HepG2 (cell line): Measurements from ENCODE around the gene TET2. TPM values are rescaled to one million over a fixed set of nuclear protein-coding genes. Genes with fewer than 3 reads are reported as not detected.

Experiments used
- ATAC-seq: fragments of 200-7000 bp; cut with Tn5 transposase; 3 replicates; pipeline ENCODE4 v1.9.1; 2020; ENCODE audit warnings: mild to moderate bottlenecking, moderate library complexity
- BruUV-seq: library from RNA; stranded (reverse); fragments of 400-500 nt; replicated peaks from 2 replicates; lab custom pipeline; 2021; lab: Mats Ljungman, UMichigan
- CTCF ChIA-PET: fragments of 300-600 bp; formaldehyde crosslinking; extraction: SDS; loops from one replicate; lab custom pipeline; 2021; ENCODE audit warnings: low total read pairs, inconsistent platforms, low intra/inter-chr PET ratio; lab: Yijun Ruan, JAX
- POLR2A ChIA-PET: fragments of 350-600 bp; sonication (Branson Sonifier 250); formaldehyde crosslinking; loops from one replicate; lab custom pipeline; 2020; ENCODE audit warnings: antibody characterized with exemption, inconsistent platforms; lab: Yijun Ruan, JAX
- DNase-seq: peaks from one replicate; pipeline ENCODE4 v3.0.0-alpha.2; 2015; ENCODE audit warnings: low spot score
- FAIRE-seq: peaks from 3 replicates; lab custom pipeline; 2011; peaks lifted over from hg19 to GRCh38; lab: Jason Lieb, UNC
- H2AFZ ChIP-seq: one replicate; pipeline ENCODE4 v1.6.1; 2011; ENCODE audit warnings: low read length, inconsistent platforms
- H3K27ac ChIP-seq: fragments of 300-600 bp; 3 replicates; pipeline ENCODE4 v1.8.0; 2011; ENCODE audit warnings: mixed run types, mild to moderate bottlenecking, mixed read lengths, low read length, inconsistent platforms; ENCODE audit not compliant: insufficient read depth; ENCODE audit errors: extremely low read length
- H3K27me3 ChIP-seq, 2 experiments: fragments of 200-600 bp in 1 of 2; 2 replicates in 1 of 2; 3 replicates in 1 of 2; pipeline versions ENCODE4 v1.6.0 to v1.8.0; 2011; ENCODE audit warnings: low read length in 2 of 2, mild to moderate bottlenecking in 2 of 2, moderate library complexity in 2 of 2, inconsistent platforms in 1 of 2; ENCODE audit not compliant: insufficient read depth in 2 of 2, control insufficient read depth in 1 of 2
- H3K36me3 ChIP-seq, 2 experiments: fragments of 200-600 bp in 1 of 2; replicated peaks in 1 of 2; 2 replicates in 1 of 2; 3 replicates in 1 of 2; pipeline versions ENCODE4 v1.5.1 to v1.8.0; 2011; ENCODE audit warnings: low read length in 2 of 2, inconsistent platforms in 1 of 2; ENCODE audit not compliant: insufficient read depth in 2 of 2, control insufficient read depth in 1 of 2
- H3K4me1 ChIP-seq: 2 replicates; pipeline ENCODE4 v1.5.1; 2012; ENCODE audit warnings: low read length, inconsistent platforms; ENCODE audit not compliant: insufficient read depth
- H3K4me2 ChIP-seq: 2 replicates; pipeline ENCODE4 v1.6.0; 2011; ENCODE audit warnings: low read depth, low read length, inconsistent platforms
- H3K4me3 ChIP-seq, 3 experiments: fragments of 200-600 bp in 1 of 3; sonication (generic), shearing (Covaris generic) in 1 of 3; replicated peaks in 1 of 3; 2 replicates each; pipeline ENCODE4 v1.5.1; 2011 to 2016; ENCODE audit warnings: low read length in 3 of 3, inconsistent platforms in 2 of 3, low read depth in 2 of 3, mild to moderate bottlenecking in 2 of 3, control low read depth in 1 of 3, mixed read lengths in 1 of 3; ENCODE audit not compliant: insufficient read depth in 1 of 3
- H3K79me2 ChIP-seq: one replicate; pipeline ENCODE4 v1.6.1; 2011; ENCODE audit warnings: low read length, inconsistent platforms; ENCODE audit not compliant: insufficient read depth
- H3K9ac ChIP-seq: 2 replicates; pipeline ENCODE4 v1.6.0; 2011; ENCODE audit warnings: mild to moderate bottlenecking, low read depth, low read length, inconsistent platforms; ENCODE audit not compliant: insufficient read depth
- H3K9me3 ChIP-seq: 2 replicates; pipeline ENCODE4 v1.5.1; 2012; ENCODE audit warnings: mild to moderate bottlenecking, low read length
- H4K20me1 ChIP-seq: 2 replicates; pipeline ENCODE4 v1.6.0; 2011; ENCODE audit warnings: inconsistent platforms, mild to moderate bottlenecking, low read length, moderate library complexity; ENCODE audit not compliant: insufficient read depth
- AHR ChIP-seq: IDR thresholded peaks from 2 replicates; pipeline ENCODE4 v1.6.1; 2018; ENCODE audit warnings: missing genetic modification reagents, missing compliant biosample characterization
- CHD2 ChIP-seq: IDR thresholded peaks from 2 replicates; pipeline ENCODE4 v1.6.1; 2011; ENCODE audit warnings: low read depth, low read length, improper control_type of control experiment
- DNMT1 ChIP-seq: sonication (generic); formaldehyde crosslinking; IDR thresholded peaks from 2 replicates; pipeline ENCODE4 v1.5.1; 2020; ENCODE audit warnings: mild to moderate bottlenecking, missing genetic modification reagents
- FIP1L1 ChIP-seq: fragments of 200-400 bp; formaldehyde crosslinking; IDR thresholded peaks from 2 replicates; pipeline ENCODE4 v1.6.1; 2018; ENCODE audit warnings: low read depth, mild to moderate bottlenecking, low read length, moderate library complexity, borderline replicate concordance; ENCODE audit not compliant: insufficient read depth
- FOXP1 ChIP-seq, 2 experiments: fragments of 450-650 bp in 1 of 2; IDR thresholded peaks; 2 replicates each; pipeline ENCODE4 v1.6.1; 2017 to 2018; ENCODE audit warnings: antibody characterized with exemption in 1 of 2
- JDP2 ChIP-seq: sonication (generic); formaldehyde crosslinking; IDR thresholded peaks from 2 replicates; pipeline ENCODE4 v1.8.1; 2022; ENCODE audit warnings: missing genetic modification reagents, borderline replicate concordance
- MED13 ChIP-seq: sonication (generic); formaldehyde crosslinking; IDR thresholded peaks from 2 replicates; pipeline ENCODE4 v1.5.0; 2020; ENCODE audit warnings: missing genetic modification reagents
- MIXL1 ChIP-seq: IDR thresholded peaks from 2 replicates; pipeline ENCODE4 v1.6.1; 2016
- NCOA1 ChIP-seq: sonication (generic); formaldehyde crosslinking; IDR thresholded peaks from 2 replicates; pipeline ENCODE4 v1.9.0; 2021; ENCODE audit warnings: missing genetic modification reagents
- NONO ChIP-seq, 2 experiments: fragments of 450-650 bp in 1 of 2; sonication (generic) in 1 of 2; formaldehyde crosslinking in 1 of 2; IDR thresholded peaks in 1 of 2; conservative IDR thresholded peaks in 1 of 2; 2 replicates each; pipeline versions ENCODE4 v1.6.1 to v1.8.0; 2017 to 2022; ENCODE audit warnings: mild to moderate bottlenecking in 1 of 2, missing genetic modification reagents in 1 of 2, moderate library complexity in 1 of 2
- PHB2 ChIP-seq: fragments of 450-650 bp; IDR thresholded peaks from 2 replicates; pipeline ENCODE4 v1.6.1; 2018; ENCODE audit not compliant: partially characterized antibody
- RBFOX2 ChIP-seq: fragments of 200-400 bp; formaldehyde crosslinking; IDR thresholded peaks from 2 replicates; pipeline ENCODE4 v1.6.1; 2017; ENCODE audit warnings: low read depth, mild to moderate bottlenecking, low read length
- SRF ChIP-seq: IDR thresholded peaks from 2 replicates; pipeline ENCODE4 v1.6.1; 2011; ENCODE audit warnings: mild to moderate bottlenecking, low read depth, low read length, moderate library complexity
- TBX2 ChIP-seq: sonication (generic); formaldehyde crosslinking; IDR thresholded peaks from 2 replicates; pipeline ENCODE4 v1.5.0; 2020; ENCODE audit warnings: missing genetic modification reagents, mild to moderate bottlenecking, borderline replicate concordance
- ZBTB21 ChIP-seq: sonication (generic); formaldehyde crosslinking; IDR thresholded peaks from 2 replicates; pipeline ENCODE4 v1.4.0; 2020; ENCODE audit warnings: missing genetic modification reagents
- ZFYVE20 ChIP-seq: sonication (generic); formaldehyde crosslinking; IDR thresholded peaks from 2 replicates; pipeline ENCODE4 v1.8.0; 2023; ENCODE audit warnings: low read depth, mild to moderate bottlenecking, moderate library complexity, missing genetic modification reagents, borderline replicate concordance
- ZNF720 ChIP-seq: sonication (generic); formaldehyde crosslinking; IDR thresholded peaks from 2 replicates; pipeline ENCODE4 v1.4.0; 2020; ENCODE audit warnings: missing genetic modification reagents
- ZNF766 ChIP-seq: sonication (generic); formaldehyde crosslinking; IDR thresholded peaks from 2 replicates; pipeline ENCODE4 v1.5.0; 2020; ENCODE audit warnings: missing genetic modification reagents, borderline replicate concordance
- WGBS: methylation state at CpG from one replicate; pipeline ENCODE4 v1.1.6; 2017; ENCODE audit warnings: low lambda C conversion rate; 5-methylcytosine and 5-hydroxymethylcytosine counted together
- in situ Hi-C: cut with HindIII; loops from 2 replicates; pipeline ENCODE4 v1.10.0; 2017; ENCODE audit warnings: low pct_unique_long_range_greater_than_20kb; ENCODE audit not compliant: extremely low pct_ligation_motif_present
- intact Hi-C: fragments of 100-400 bp; cut with micrococcal nuclease; formaldehyde crosslinking; loops from one replicate; pipeline ENCODE4 v1.10.0; 2022; ENCODE audit not compliant: unreplicated experiment
- polyA plus RNA-seq, 8 experiments: library from polyadenylated mRNA; depleted of rRNA in 3 of 8; stranded (reverse) in 7 of 8; unstranded in 1 of 8; fragments of >200 nt; fragmentation: Illumina TruSeq in 4 of 8; extraction: Trizol in 4 of 8; gene quantifications; 2 replicates each; pipeline versions ENCODE4 v1.2.1 to v1.2.3, GENCODE V29; 2011 to 2016; ENCODE audit warnings: low read depth in 4 of 8, missing spikeins in 1 of 8, mixed read lengths in 1 of 8; ENCODE audit not compliant: insufficient read depth in 1 of 8
- total RNA-seq, 5 experiments: library from RNA; depleted of rRNA; stranded (reverse); fragments of >200 nt; fragmentation: Illumina TruSeq; extraction: Trizol; gene quantifications; 2 replicates each; pipeline ENCODE4 v1.2.3, GENCODE V29; 2016; ENCODE audit warnings: low read depth in 1 of 5
- TF ChIP-seq, protein P1 (sequence below): sonication (generic); formaldehyde crosslinking; IDR thresholded peaks from 2 replicates; pipeline ENCODE4 v1.4.0; 2020; ENCODE audit warnings: missing genetic modification reagents
- TF ChIP-seq, protein P2 (sequence below): sonication (generic); formaldehyde crosslinking; IDR thresholded peaks from 2 replicates; pipeline ENCODE4 v1.8.1; 2022; ENCODE audit warnings: mild to moderate bottlenecking, missing genetic modification reagents
- TF ChIP-seq, protein P3 (sequence below): sonication (generic); formaldehyde crosslinking; IDR thresholded peaks from 2 replicates; pipeline ENCODE4 v1.5.1; 2020; ENCODE audit warnings: mild to moderate bottlenecking, missing genetic modification reagents, moderate library complexity

Gene TET2
- total and polyA plus RNA-seq, 2 of the 13 experiments (the other 11 are each of a cell fraction or from before 2014, with no cell fraction given), result 4.7 to 4.8 TPM

DNA sequence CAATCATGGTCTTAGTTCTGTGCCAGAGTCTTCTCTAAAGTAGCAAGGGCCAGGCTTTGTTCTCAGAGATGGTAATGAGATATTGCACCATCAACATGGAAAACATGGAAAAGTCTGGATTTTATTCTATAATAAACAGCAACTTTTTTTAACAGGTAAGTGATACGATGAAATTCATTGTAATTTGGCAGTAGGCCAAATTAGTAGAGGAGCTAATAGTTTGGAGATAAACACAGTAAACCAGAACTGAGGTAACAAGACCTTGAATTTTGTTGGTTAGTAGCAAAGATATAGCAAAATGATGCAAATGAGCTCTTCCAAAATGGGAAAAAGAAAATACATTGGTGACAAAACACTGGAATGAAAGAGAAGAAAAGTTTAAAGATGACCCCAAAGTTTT, 126.6 kb downstream of the TET2 start (continued):
- TF ChIP-seq TBX2 (CRISPR knock-in tag), result no peak

DNA sequence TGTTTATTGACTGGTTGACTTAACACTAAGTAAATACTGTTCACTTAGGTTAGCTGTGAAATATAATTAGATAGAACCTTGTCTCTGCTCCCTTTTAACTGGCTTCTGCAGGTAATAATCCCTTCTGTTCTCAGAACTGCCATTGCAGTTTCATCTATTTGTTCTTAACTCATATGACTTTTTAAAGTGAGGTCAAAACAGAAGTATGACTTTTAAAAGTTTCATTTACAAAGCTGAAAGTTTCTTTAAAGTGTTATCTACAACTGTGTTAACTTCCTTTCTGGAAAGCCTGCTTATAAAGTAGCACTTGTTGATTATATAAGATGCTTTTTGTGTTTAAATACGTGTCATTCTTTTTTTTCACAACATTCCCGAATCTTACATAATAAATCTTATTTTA, 127.4 kb downstream of the TET2 start:
- in situ Hi-C loops (no loop called here), intact Hi-C loops (no loop called here)
- H3K9ac ChIP-seq, result no peak overlapping the region
- peaks cover 8 to 40% of the 10 kb centered on the region in 2 experiments; a peak in 4 of 5 replicates for H3K36me3 ChIP-seq
- H3K9me3 ChIP-seq, result no peaks in the 10 kb centered on the region
- TF ChIP-seq PHB2 (no peak), FOXP1 (IDR thresholded peaks at IDR 0.05) (no peak), FOXP1 (CRISPR knock-in tag; IDR thresholded peaks at IDR 0.05) (no peak), ZBTB21 (CRISPR knock-in tag) (no peak), CHD2 (no peak), RBFOX2 (no peak), ZNF720 (CRISPR knock-in tag) (no peak), AHR (CRISPR knock-in tag) (no peak), DNMT1 (no peak), JDP2 (CRISPR knock-in tag) (no peak), MED13 (CRISPR knock-in tag) (no peak), FIP1L1 (no peak), ZNF766 (CRISPR knock-in tag) (no peak), NONO (IDR thresholded peaks at IDR 0.05) (no peak), NONO (CRISPR knock-in tag; conservative IDR thresholded peaks at IDR 0.05) (no peak), MIXL1 (no peak), NCOA1 (no peak), ZFYVE20 (no peak), SRF (no peak)
- TF ChIP-seq, protein P1, sequence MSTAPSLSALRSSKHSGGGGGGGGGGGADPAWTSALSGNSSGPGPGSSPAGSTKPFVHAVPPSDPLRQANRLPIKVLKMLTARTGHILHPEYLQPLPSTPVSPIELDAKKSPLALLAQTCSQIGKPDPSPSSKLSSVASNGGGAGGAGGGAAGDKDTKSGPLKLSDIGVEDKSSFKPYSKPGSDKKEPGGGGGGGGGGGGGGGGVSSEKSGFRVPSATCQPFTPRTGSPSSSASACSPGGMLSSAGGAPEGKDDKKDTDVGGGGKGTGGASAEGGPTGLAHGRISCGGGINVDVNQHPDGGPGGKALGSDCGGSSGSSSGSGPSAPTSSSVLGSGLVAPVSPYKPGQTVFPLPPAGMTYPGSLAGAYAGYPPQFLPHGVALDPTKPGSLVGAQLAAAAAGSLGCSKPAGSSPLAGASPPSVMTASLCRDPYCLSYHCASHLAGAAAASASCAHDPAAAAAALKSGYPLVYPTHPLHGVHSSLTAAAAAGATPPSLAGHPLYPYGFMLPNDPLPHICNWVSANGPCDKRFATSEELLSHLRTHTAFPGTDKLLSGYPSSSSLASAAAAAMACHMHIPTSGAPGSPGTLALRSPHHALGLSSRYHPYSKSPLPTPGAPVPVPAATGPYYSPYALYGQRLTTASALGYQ (CRISPR knock-in tag), result no peak
- TF ChIP-seq, protein P2, sequence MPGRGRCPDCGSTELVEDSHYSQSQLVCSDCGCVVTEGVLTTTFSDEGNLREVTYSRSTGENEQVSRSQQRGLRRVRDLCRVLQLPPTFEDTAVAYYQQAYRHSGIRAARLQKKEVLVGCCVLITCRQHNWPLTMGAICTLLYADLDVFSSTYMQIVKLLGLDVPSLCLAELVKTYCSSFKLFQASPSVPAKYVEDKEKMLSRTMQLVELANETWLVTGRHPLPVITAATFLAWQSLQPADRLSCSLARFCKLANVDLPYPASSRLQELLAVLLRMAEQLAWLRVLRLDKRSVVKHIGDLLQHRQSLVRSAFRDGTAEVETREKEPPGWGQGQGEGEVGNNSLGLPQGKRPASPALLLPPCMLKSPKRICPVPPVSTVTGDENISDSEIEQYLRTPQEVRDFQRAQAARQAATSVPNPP (CRISPR knock-in tag), result no peak
- TF ChIP-seq, protein P3, sequence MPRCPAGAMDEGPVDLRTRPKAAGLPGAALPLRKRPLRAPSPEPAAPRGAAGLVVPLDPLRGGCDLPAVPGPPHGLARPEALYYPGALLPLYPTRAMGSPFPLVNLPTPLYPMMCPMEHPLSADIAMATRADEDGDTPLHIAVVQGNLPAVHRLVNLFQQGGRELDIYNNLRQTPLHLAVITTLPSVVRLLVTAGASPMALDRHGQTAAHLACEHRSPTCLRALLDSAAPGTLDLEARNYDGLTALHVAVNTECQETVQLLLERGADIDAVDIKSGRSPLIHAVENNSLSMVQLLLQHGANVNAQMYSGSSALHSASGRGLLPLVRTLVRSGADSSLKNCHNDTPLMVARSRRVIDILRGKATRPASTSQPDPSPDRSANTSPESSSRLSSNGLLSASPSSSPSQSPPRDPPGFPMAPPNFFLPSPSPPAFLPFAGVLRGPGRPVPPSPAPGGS (CRISPR knock-in tag), result no peak
- H4K20me1 ChIP-seq, result no peaks in the 10 kb centered on the region
- FAIRE-seq (no peak), ATAC-seq (no peak), DNase-seq (no peak)
- WGBS, result 95% methylated on average over 2 of the region's 2 CpGs
- no peak overlapping the region for H2AFZ ChIP-seq
- no peaks in the 10 kb centered on the region for H3K79me2 ChIP-seq
- no peak overlapping the region for H3K27ac ChIP-seq
- H3K4me3 ChIP-seq, result no peak overlapping the region
- no peak overlapping the region for H3K4me2 ChIP-seq
- H3K4me1 ChIP-seq, result no peaks in the 10 kb centered on the region
- no TSS peak for BruUV-seq
- POLR2A ChIA-PET, result no interaction called here
- CTCF ChIA-PET, result no interaction called here
- H3K27me3 ChIP-seq, result no peaks in the 10 kb centered on the region
